Fibroblast of the aortic adventitia (primary cell): ENCODE results near the gene NFS1. TPM values are rescaled to one million over a fixed set of nuclear protein-coding genes. Genes with fewer than 3 reads are reported as not detected.

Experiments
- DNase-seq: peaks from one replicate; pipeline ENCODE4 v3.0.0-alpha.2; 2010; ENCODE audit warnings: low read depth
- H3K4me3 ChIP-seq: 2 replicates; pipeline ENCODE4 v1.5.1; 2011; ENCODE audit warnings: low read depth, mild to moderate bottlenecking, control low read depth, low read length, moderate library complexity
- total RNA-seq: library from RNA; depleted of rRNA; stranded (reverse); fragments of >200 nt; gene quantifications from 2 replicates; pipeline ENCODE4 v1.2.3, GENCODE V29; 2012; ENCODE audit warnings: low replicate concordance
- TF ChIP-seq, protein P1 (sequence below): IDR thresholded peaks from 2 replicates; pipeline ENCODE4 v1.5.1; 2011; ENCODE audit warnings: mild to moderate bottlenecking, low read length, control low read depth, inconsistent platforms; ENCODE audit not compliant: insufficient read depth

NFS1 gene
- total RNA-seq, 1 donor, result 19.9 TPM

GRCh38 chr20:35702824-35703695 lies 3.9 kb upstream of the NFS1 start:
- H3K4me3 ChIP-seq, result no peak overlapping the region
- TF ChIP-seq, protein P1, sequence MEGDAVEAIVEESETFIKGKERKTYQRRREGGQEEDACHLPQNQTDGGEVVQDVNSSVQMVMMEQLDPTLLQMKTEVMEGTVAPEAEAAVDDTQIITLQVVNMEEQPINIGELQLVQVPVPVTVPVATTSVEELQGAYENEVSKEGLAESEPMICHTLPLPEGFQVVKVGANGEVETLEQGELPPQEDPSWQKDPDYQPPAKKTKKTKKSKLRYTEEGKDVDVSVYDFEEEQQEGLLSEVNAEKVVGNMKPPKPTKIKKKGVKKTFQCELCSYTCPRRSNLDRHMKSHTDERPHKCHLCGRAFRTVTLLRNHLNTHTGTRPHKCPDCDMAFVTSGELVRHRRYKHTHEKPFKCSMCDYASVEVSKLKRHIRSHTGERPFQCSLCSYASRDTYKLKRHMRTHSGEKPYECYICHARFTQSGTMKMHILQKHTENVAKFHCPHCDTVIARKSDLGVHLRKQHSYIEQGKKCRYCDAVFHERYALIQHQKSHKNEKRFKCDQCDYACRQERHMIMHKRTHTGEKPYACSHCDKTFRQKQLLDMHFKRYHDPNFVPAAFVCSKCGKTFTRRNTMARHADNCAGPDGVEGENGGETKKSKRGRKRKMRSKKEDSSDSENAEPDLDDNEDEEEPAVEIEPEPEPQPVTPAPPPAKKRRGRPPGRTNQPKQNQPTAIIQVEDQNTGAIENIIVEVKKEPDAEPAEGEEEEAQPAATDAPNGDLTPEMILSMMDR, result no peak
- no peak for DNase-seq

DNA sequence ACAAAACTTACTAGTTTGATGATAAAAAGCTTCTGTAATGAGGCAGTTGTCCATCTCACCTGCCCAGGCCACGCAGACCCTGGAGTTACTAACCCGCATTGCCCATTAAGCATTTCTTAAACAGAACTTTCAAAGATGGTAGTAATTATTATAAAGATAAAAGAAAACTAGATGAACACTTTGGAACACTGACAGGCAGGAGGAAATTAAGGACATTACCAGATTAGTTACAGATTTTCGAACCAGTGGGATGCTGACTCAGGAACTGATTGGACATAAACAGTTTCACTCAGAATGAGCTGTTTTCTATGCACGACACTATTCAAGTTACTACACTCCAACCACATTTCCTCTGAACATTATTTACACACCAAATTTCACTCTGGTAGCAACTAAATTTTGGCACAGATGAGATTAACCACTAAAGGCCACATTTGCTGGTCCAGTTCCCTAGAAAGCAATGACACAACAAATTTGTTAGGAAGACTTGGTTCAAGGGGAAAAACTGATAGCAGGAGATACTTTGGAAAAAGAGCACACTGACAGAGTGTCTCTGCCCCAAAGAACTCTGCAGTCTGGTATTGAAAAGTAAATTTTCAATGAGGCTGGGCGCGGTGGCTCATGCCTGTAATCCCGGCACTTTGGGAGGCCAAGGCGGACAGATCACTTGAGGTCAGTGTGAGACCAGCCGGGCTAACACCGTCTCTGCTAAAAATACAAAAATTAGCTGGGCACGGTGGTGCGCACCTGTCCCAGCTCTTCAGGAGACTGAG lies 3.1 kb upstream of the NFS1 start:
- TF ChIP-seq, protein P1, result no peak
- DNase-seq, result peak; percentile 39
- H3K4me3 ChIP-seq, result no peak overlapping the region

- TF ChIP-seq, protein P1, result no peak
- H3K4me3 ChIP-seq, result peak overlapping the region; percentile 98
- DNase-seq, result no peak
These were observed 1.5 kb upstream of the NFS1 start for GRCh38 chr20:35700625-35701148.

DNA sequence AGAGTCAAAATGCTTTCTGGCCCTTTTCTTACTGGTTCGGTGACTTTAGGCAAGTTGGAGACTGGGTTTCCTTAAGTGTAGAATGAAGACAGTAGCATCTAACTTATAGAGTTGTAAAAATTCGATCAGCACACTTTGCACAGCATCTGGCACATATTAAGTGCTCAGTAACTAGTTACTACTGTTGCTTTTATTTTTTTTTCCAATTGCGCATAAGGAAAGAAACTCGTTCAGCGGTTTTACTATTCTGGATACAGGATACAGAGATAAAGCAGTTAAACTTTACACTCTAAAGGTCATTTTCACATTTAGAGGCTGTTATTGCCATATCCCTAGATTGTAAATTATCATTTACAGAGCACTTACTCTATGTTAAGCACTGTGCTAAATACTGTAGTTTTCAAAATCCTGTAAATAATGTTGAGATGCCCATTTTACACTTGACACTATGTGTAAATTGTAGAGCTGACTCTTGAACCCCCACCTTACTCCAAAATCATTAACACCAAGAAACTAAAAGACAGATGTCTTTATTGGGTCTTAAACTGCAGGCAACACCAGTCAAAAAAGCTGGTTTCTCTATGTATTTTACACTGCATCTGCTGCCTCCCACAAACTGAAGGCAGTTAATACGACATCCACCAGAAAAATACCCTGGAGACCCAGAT lies 939 bp upstream of the NFS1 start:
- DNase-seq, result no peak
- TF ChIP-seq, protein P1, result no peak
- peak overlapping the region; percentile 98 for H3K4me3 ChIP-seq

- peak overlapping the region; percentile 98 for H3K4me3 ChIP-seq
- TF ChIP-seq, protein P1, result no peak
- no peak for DNase-seq
These were observed 640 bp downstream of the NFS1 start for GRCh38 chr20:35698298-35699126.
